A549 (cell line): ENCODE results near the gene ZNF407.

Experiments used
- CTCF ChIP-seq: fragments of >200 bp; sonication (Bioruptor Twin); formaldehyde crosslinking; IDR thresholded peaks from 3 replicates; pipeline ENCODE4 v1.5.1; 2016
- NR3C1 ChIP-seq: fragments of >200 bp; sonication (Bioruptor Twin); formaldehyde crosslinking; IDR thresholded peaks from 3 replicates; pipeline ENCODE4 v1.6.1; 2017
- PBX3 ChIP-seq: IDR thresholded peaks from 2 replicates; pipeline ENCODE4 v1.6.1; 2012
- POLR2A ChIP-seq: IDR thresholded peaks from 2 replicates; pipeline ENCODE4 v1.6.1; 2012; ENCODE audit warnings: mild to moderate bottlenecking, low read length
- RARB ChIP-seq: fragments of 250-450 bp; sonication (Bioruptor Pico); IDR thresholded peaks from 2 replicates; pipeline ENCODE4 v1.8.0; 2021; ENCODE audit warnings: mild to moderate bottlenecking, moderate library complexity

- no peak for TF ChIP-seq PBX3
- TF ChIP-seq NR3C1 = no peak
- TF ChIP-seq POLR2A = no peak
- TF ChIP-seq RARB (CRISPR knock-in tag) = no peak
- no peak for TF ChIP-seq CTCF
Measured at GRCh38 chr18:75083131-75083530, 485.5 kb downstream of the ZNF407 start.
